Stomach (tissue), 9 donors: ENCODE results near the gene IKBKE. TPM values are rescaled to one million over a fixed set of nuclear protein-coding genes. Genes with fewer than 3 reads are reported as not detected.

ENCODE experiments used
- DNase-seq, 2 donors: peaks; one replicate each; pipeline versions ENCODE4 v3.0.0 to v3.0.0-alpha.2; 2013 to 2019
- H3K27ac ChIP-seq, 5 donors: fragments of 200-600 bp in 4 of 5; sonication (generic) in 4 of 5; one replicate each; pipeline ENCODE4 v1.5.1; 2013 to 2019; ENCODE audit warnings: mild to moderate bottlenecking in 1 of 5, moderate library complexity in 1 of 5
- H3K27me3 ChIP-seq, 3 donors: fragments of 200-600 bp; sonication (generic); one replicate each; pipeline ENCODE4 v1.5.1; 2017 to 2019; ENCODE audit warnings: mixed run types in 1 of 3
- H3K36me3 ChIP-seq, 4 donors: fragments of 200-600 bp; sonication (generic); 1 replicate in 3 of 4; 2 replicates in 1 of 4; pipeline ENCODE4 v1.5.1; 2016 to 2019
- H3K4me1 ChIP-seq, 4 donors: fragments of 200-600 bp; sonication (generic); one replicate each; pipeline ENCODE4 v1.5.1; 2016 to 2019
- H3K4me3 ChIP-seq, 4 donors: fragments of 200-600 bp; sonication (generic) in 3 of 4; one replicate each; pipeline ENCODE4 v1.5.1; 2016 to 2019; ENCODE audit warnings: mild to moderate bottlenecking in 1 of 4
- H3K9me3 ChIP-seq, 4 donors: fragments of 200-600 bp; sonication (generic); one replicate each; pipeline ENCODE4 v1.5.1; 2016 to 2019
- CTCF ChIP-seq, 7 experiments: fragments of 450-650 bp in 4 of 7; fragments of 200-600 bp in 3 of 7; sonication (generic) in 3 of 7; IDR thresholded peaks; one replicate each; pipeline ENCODE4 v1.5.1; 2016 to 2019; ENCODE audit warnings: antibody characterized with exemption in 7 of 7, control low read depth in 2 of 7, mild to moderate bottlenecking in 1 of 7
- EP300 ChIP-seq: sonication (generic); formaldehyde crosslinking; IDR thresholded peaks from one replicate; pipeline ENCODE4 v1.6.1; 2017; ENCODE audit warnings: antibody characterized with exemption
- POLR2A ChIP-seq, 4 donors: fragments of 450-650 bp; IDR thresholded peaks; one replicate each; pipeline ENCODE4 v1.6.1; 2016; ENCODE audit warnings: antibody characterized with exemption in 4 of 4, control low read depth in 2 of 4, mild to moderate bottlenecking in 1 of 4, moderate library complexity in 1 of 4
- POLR2AphosphoS5 ChIP-seq, 3 donors: sonication (generic); formaldehyde crosslinking; IDR thresholded peaks; one replicate each; pipeline ENCODE4 v1.6.1; 2016; ENCODE audit warnings: antibody characterized with exemption in 3 of 3
- WGBS, 5 donors: extraction: QIAGEN DNeasy Blood & Tissue Kit in 3 of 5; methylation state at CpG; one replicate each; pipeline versions ENCODE4 v1.1.5 to v1.1.7; 2013 to 2018; 5-methylcytosine and 5-hydroxymethylcytosine counted together
- intact Hi-C: fragments of 100-400 bp; cut with DNase I; formaldehyde crosslinking; loops from one replicate; pipeline ENCODE4 v1.15.1; 2023; ENCODE audit warnings: low total_unique reads
- polyA plus RNA-seq, 3 donors: library from polyadenylated mRNA; stranded (reverse); fragments of 200-250 nt; gene quantifications; one replicate each; pipeline ENCODE4 v1.2.3, GENCODE V29; 2013
- total RNA-seq, 5 donors: library from RNA; depleted of rRNA; stranded (reverse); fragments of >200 nt; gene quantifications; one replicate each; pipeline versions ENCODE4 v1.1.0 to v1.2.3, GENCODE V29; 2014 to 2016
- donor health status: healthy with polysubstance abuse.
- donor health status: Bipolar disorder and iron deficiency.
- donor health status: healthy.

The IKBKE gene
- total and polyA plus RNA-seq, 8 donors: 4.9 to 49.6 (median 7.8) TPM

- WGBS, 5 donors: 46 to 100% (median 91%) methylated on average over 1 of the region's 1 CpG
- H3K9me3 ChIP-seq: no peaks in the 10 kb centered on the region
- H3K4me1 ChIP-seq: peaks cover 0 to 13% (median 0%) of the 10 kb centered on the region in 4 donors
- H3K4me3 ChIP-seq: no peak overlapping the region
- H3K36me3 ChIP-seq: peaks cover 25 to 94% (median 85%) of the 10 kb centered on the region in 4 donors
- H3K27me3 ChIP-seq: no peaks in the 10 kb centered on the region
- H3K27ac ChIP-seq: no peak overlapping the region
- DNase-seq: no peak
- TF ChIP-seq CTCF (IDR thresholded peaks at IDR 0.05) (no peak), POLR2A (IDR thresholded peaks at IDR 0.05) (no peak), POLR2AphosphoS5 (IDR thresholded peaks at IDR 0.05) (no peak), EP300 (no peak)
- intact Hi-C loops: no loop called here
Measured at GRCh38 chr1:206449565-206449964, 20.7 kb upstream of the IKBKE start.

DNA sequence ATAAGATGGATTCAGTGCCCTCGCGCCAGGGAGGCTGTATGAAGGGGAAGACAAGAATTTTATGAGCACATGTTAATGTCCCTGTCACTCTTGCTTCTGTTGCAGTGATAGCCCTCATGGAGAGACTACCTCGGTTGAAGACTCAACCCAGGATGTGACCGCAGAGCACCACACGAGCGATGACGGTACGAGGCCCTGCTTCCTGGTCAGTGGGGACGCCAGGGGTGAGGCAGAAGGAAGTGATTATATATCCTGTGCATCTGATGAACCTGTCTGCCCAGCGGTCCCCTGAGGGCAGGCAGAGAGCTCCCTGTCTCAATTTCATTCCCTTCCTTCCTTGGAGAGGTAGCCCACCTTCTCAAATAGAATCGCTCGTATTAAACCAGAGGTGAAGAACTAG, 20.0 kb upstream of the IKBKE start:
- no peak for DNase-seq
- 93 to 99% (median 93%) methylated on average over 12 of the region's 12 CpGs for WGBS, 5 donors
- intact Hi-C loops: no loop called here
- Histone ChIP-seq H3K9me3 (no peaks in the 10 kb centered on the region), H3K27me3 (no peaks in the 10 kb centered on the region), H3K4me1 (peaks cover 0 to 8% (median 0%) of the 10 kb centered on the region in 4 donors), H3K36me3 (peaks cover 30 to 94% (median 89%) of the 10 kb centered on the region in 4 donors), H3K4me3 (no peak overlapping the region), H3K27ac (no peak overlapping the region)
- TF ChIP-seq POLR2AphosphoS5 (IDR thresholded peaks at IDR 0.05): no peak
- no peak for TF ChIP-seq POLR2A (IDR thresholded peaks at IDR 0.05)
- TF ChIP-seq CTCF (IDR thresholded peaks at IDR 0.05): no peak
- no peak for TF ChIP-seq EP300

GRCh38 chr1:206451134-206451686, 19.1 kb upstream of the IKBKE start:
- intact Hi-C loops: no loop called here

DNA sequence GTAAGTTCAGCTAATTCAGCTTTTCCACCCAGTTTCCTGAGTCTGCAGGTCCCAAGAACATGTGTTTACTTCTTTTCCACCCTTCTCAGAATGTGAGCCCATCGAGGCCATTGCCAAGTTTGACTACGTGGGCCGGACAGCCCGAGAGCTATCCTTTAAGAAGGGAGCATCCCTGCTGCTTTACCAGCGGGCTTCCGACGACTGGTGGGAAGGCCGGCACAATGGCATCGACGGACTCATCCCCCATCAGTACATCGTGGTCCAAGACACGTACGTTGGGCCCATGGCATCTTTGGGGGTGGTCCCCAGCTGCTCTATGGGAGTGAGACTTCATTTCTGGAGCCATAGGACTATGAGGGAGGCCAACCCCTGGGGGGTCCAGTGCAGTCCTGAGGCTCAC, 17.2 kb upstream of the IKBKE start:
- Histone ChIP-seq H3K27ac (no peak overlapping the region), H3K9me3 (no peaks in the 10 kb centered on the region), H3K27me3 (no peaks in the 10 kb centered on the region), H3K36me3 (peaks cover 20 to 78% (median 70%) of the 10 kb centered on the region in 4 donors), H3K4me3 (no peak overlapping the region), H3K4me1 (peaks cover 0 to 29% (median 12%) of the 10 kb centered on the region in 4 donors)
- TF ChIP-seq POLR2AphosphoS5 (IDR thresholded peaks at IDR 0.05): no peak
- no peak for TF ChIP-seq POLR2A (IDR thresholded peaks at IDR 0.05)
- TF ChIP-seq CTCF (IDR thresholded peaks at IDR 0.05): no peak
- TF ChIP-seq EP300: no peak
- DNase-seq: no peak
- WGBS, 5 donors: 93 to 96% (median 95%) methylated on average over 11 to 13 of the region's 13 CpGs
- intact Hi-C loops: no loop called here

More at GRCh38 chr1:206451134-206451686, 19.1 kb upstream of the IKBKE start:
- Histone ChIP-seq H3K4me3 (no peak overlapping the region), H3K9me3 (no peaks in the 10 kb centered on the region), H3K36me3 (peaks cover 30 to 97% (median 87%) of the 10 kb centered on the region in 4 donors), H3K27ac (no peak overlapping the region), H3K27me3 (no peaks in the 10 kb centered on the region), H3K4me1 (peaks cover 0 to 12% (median 3%) of the 10 kb centered on the region in 4 donors)
- WGBS, 5 donors: 90 to 95% (median 92%) methylated on average over 9 of the region's 9 CpGs
- no peak for TF ChIP-seq EP300
- no peak for TF ChIP-seq POLR2AphosphoS5 (IDR thresholded peaks at IDR 0.05)
- TF ChIP-seq POLR2A (IDR thresholded peaks at IDR 0.05): no peak
- no peak for TF ChIP-seq CTCF (IDR thresholded peaks at IDR 0.05)
- no peak for DNase-seq
